HCT116 (cell line): ENCODE results near the gene SBNO2. TPM values are rescaled to one million over a fixed set of nuclear protein-coding genes. Genes with fewer than 3 reads are reported as not detected.

Source experiments
- ATAC-seq: fragments of 200-7000 bp; cut with Tn5 transposase; 2 replicates; pipeline ENCODE4 v1.9.1; 2020; ENCODE audit warnings: mild to moderate bottlenecking, moderate library complexity
- BruUV-seq: library from RNA; stranded (reverse); fragments of 400-500 nt; replicated peaks from 2 replicates; lab custom pipeline; 2021; lab: Mats Ljungman, UMichigan
- CTCF ChIA-PET: fragments of 300-600 bp; sonication (Branson Sonifier 250); formaldehyde crosslinking; loops from one replicate; lab custom pipeline; 2021; ENCODE audit warnings: antibody characterized with exemption; lab: Charles Lee
- POLR2A ChIA-PET: fragments of 300-600, 350-600 bp; sonication (Branson Sonifier 250); formaldehyde crosslinking; loops from one replicate; lab custom pipeline; 2021; ENCODE audit warnings: antibody characterized with exemption; lab: Charles Lee
- RAD21 ChIA-PET, 2 experiments: fragments of 300-600 bp; sonication (Branson Sonifier 250); formaldehyde crosslinking; loops; one replicate each; lab custom pipeline; 2023; ENCODE audit warnings: low total read pairs in 2 of 2; ENCODE audit not compliant: uncharacterized antibody in 2 of 2, unreplicated experiment in 2 of 2, low non-redundant PET in 1 of 2; lab: Charles Lee
- DNase-seq: peaks from one replicate; pipeline ENCODE4 v3.0.0-alpha.2; 2010; ENCODE audit warnings: low read depth, low spot score
- H2AFZ ChIP-seq: fragments of 200-600 bp; shearing (Covaris generic), sonication (generic); 2 replicates; pipeline ENCODE4 v1.6.1; 2017; ENCODE audit warnings: low read depth, mixed run types, mixed read lengths, antibody characterized with exemption, low read length; ENCODE audit not compliant: poor library complexity, severe bottlenecking
- H3K27ac ChIP-seq: 2 replicates; pipeline ENCODE4 v1.5.1; 2012; ENCODE audit warnings: low read depth, low read length
- H3K27me3 ChIP-seq: fragments of 200-600 bp; sonication (generic); 2 replicates; pipeline ENCODE4 v1.6.1; 2016; ENCODE audit warnings: mixed run types, low read length, mixed read lengths; ENCODE audit not compliant: insufficient read depth
- H3K36me3 ChIP-seq, 2 experiments: fragments of 200-500 bp in 1 of 2; fragments of 200-600 bp in 1 of 2; sonication (Bioruptor generic) in 1 of 2; sonication (generic) in 1 of 2; 2 replicates each; pipeline versions ENCODE4 v1.5.1 to v1.6.1; 2014 to 2016; ENCODE audit warnings: low read length in 2 of 2, inconsistent platforms in 1 of 2, mixed read lengths in 1 of 2, mixed run types in 1 of 2; ENCODE audit not compliant: insufficient read depth in 2 of 2, control insufficient read depth in 1 of 2
- H3K4me1 ChIP-seq, 2 experiments: fragments of 200-600 bp in 1 of 2; sonication (generic) in 1 of 2; 2 replicates each; pipeline versions ENCODE4 v1.5.1 to v1.6.1; 2012 to 2017; ENCODE audit warnings: low read length in 2 of 2, inconsistent platforms in 1 of 2, mild to moderate bottlenecking in 1 of 2, mixed read lengths in 1 of 2, mixed run types in 1 of 2, moderate library complexity in 1 of 2; ENCODE audit not compliant: insufficient read depth in 2 of 2, control insufficient read depth in 1 of 2
- H3K4me2 ChIP-seq: fragments of 200-600 bp; sonication (generic); 2 replicates; pipeline ENCODE4 v1.6.1; 2017; ENCODE audit warnings: mixed run types, low read length, mixed read lengths
- H3K4me3 ChIP-seq, 2 experiments: fragments of 200-600 bp in 1 of 2; sonication (generic) in 1 of 2; replicated peaks in 1 of 2; 2 replicates each; pipeline ENCODE4 v1.5.1; 2011 to 2016; ENCODE audit warnings: low read length in 2 of 2, control low read depth in 1 of 2, low read depth in 1 of 2, mild to moderate bottlenecking in 1 of 2, mixed read lengths in 1 of 2, mixed run types in 1 of 2
- H3K79me2 ChIP-seq: fragments of 200-600 bp; sonication (generic); 2 replicates; pipeline ENCODE4 v1.6.1; 2017; ENCODE audit warnings: mild to moderate bottlenecking, mixed run types, low read length, moderate library complexity, mixed read lengths; ENCODE audit not compliant: insufficient read depth
- H3K9ac ChIP-seq: fragments of 200-600 bp; sonication (generic); 2 replicates; pipeline ENCODE4 v1.6.1; 2016; ENCODE audit warnings: low read length, mixed read lengths
- H3K9me2 ChIP-seq: fragments of 200-600 bp; sonication (generic), shearing (Covaris generic); 2 replicates; pipeline ENCODE4 v1.6.1; 2017; ENCODE audit warnings: mixed run types, mild to moderate bottlenecking, moderate library complexity; ENCODE audit not compliant: insufficient read depth
- H3K9me3 ChIP-seq, 2 experiments: fragments of 200-500 bp in 1 of 2; fragments of 200-600 bp in 1 of 2; sonication (Bioruptor generic) in 1 of 2; sonication (generic) in 1 of 2; 2 replicates each; pipeline ENCODE4 v1.6.1; 2014 to 2017; ENCODE audit warnings: low read length in 2 of 2, mixed read lengths in 2 of 2, inconsistent platforms in 1 of 2, low read depth in 1 of 2, mild to moderate bottlenecking in 1 of 2, mixed run types in 1 of 2, moderate library complexity in 1 of 2; ENCODE audit not compliant: control insufficient read depth in 1 of 2, insufficient read depth in 1 of 2
- H4K20me1 ChIP-seq: fragments of 200-600 bp; sonication (generic), shearing (Covaris generic); 2 replicates; pipeline ENCODE4 v1.6.1; 2017; ENCODE audit warnings: mixed run types, mild to moderate bottlenecking, moderate library complexity; ENCODE audit not compliant: insufficient read depth
- ATF3 ChIP-seq: IDR thresholded peaks from 2 replicates; pipeline ENCODE4 v1.6.1; 2012
- CBX3 ChIP-seq: IDR thresholded peaks from 2 replicates; pipeline ENCODE4 v1.6.1; 2012; ENCODE audit warnings: low read depth
- ELF1 ChIP-seq: IDR thresholded peaks from 2 replicates; pipeline ENCODE4 v1.6.1; 2012; ENCODE audit warnings: low read depth, borderline replicate concordance
- FOSL1 ChIP-seq: IDR thresholded peaks from 2 replicates; pipeline ENCODE4 v1.6.1; 2012; ENCODE audit warnings: low read depth
- MAX ChIP-seq: IDR thresholded peaks from 2 replicates; pipeline ENCODE4 v1.6.1; 2012
- POLR2A ChIP-seq: IDR thresholded peaks from 2 replicates; pipeline ENCODE4 v1.7.0; 2011; ENCODE audit warnings: borderline replicate concordance; ENCODE audit not compliant: insufficient read depth, insufficient read length; ENCODE audit errors: extremely low read depth
- RAD21 ChIP-seq: IDR thresholded peaks from 2 replicates; pipeline ENCODE4 v1.6.1; 2012; ENCODE audit warnings: low read depth, mild to moderate bottlenecking
- REST ChIP-seq: IDR thresholded peaks from 2 replicates; pipeline ENCODE4 v1.6.1; 2012; ENCODE audit warnings: low read depth
- YY1 ChIP-seq: IDR thresholded peaks from 2 replicates; pipeline ENCODE4 v1.6.1; 2011; ENCODE audit warnings: low read length, low read depth, moderate library complexity, mild to moderate bottlenecking; ENCODE audit not compliant: insufficient replicate concordance; ENCODE audit errors: extremely low read depth
- intact Hi-C: fragments of 100-400 bp; cut with micrococcal nuclease; formaldehyde crosslinking; loops from 2 replicates; pipeline ENCODE4 v1.10.0; 2022
- total RNA-seq: library from RNA; stranded (reverse); gene quantifications from one replicate; pipeline ENCODE4 v1.2.1, GENCODE V29; 2021; ENCODE audit not compliant: unreplicated experiment

SBNO2 gene
- total RNA-seq, 1 experiment from 2014 or later, result 66.4 TPM

- H3K79me2 ChIP-seq, result peaks cover 77% of the 10 kb centered on the region
- H3K27ac ChIP-seq, result no peak overlapping the region; the same call in 1 of the 2 replicates
- no peaks in the 10 kb centered on the region for H3K9me2 ChIP-seq
- peaks cover 7 to 14% of the 10 kb centered on the region in 2 experiments; a peak in 3 of 4 replicates for H3K4me1 ChIP-seq
- no peak overlapping the region for H3K4me3 ChIP-seq
- ATAC-seq, result no peak
- no peaks in the 10 kb centered on the region for H3K9me3 ChIP-seq
- no peak overlapping the region for H2AFZ ChIP-seq
- DNase-seq, result no peak
- no peaks in the 10 kb centered on the region for H3K27me3 ChIP-seq
- ChIA-PET RAD21 (no interaction called here), CTCF (no interaction called here), POLR2A (no interaction called here)
- BruUV-seq, result no TSS peak
- no peak overlapping the region for H3K4me2 ChIP-seq
- intact Hi-C loops, result no loop called here
- no peak overlapping the region for H3K9ac ChIP-seq
- no peaks in the 10 kb centered on the region for H4K20me1 ChIP-seq
- TF ChIP-seq MAX (no peak), RAD21 (no peak)
- H3K36me3 ChIP-seq, result no peaks in the 10 kb centered on the region
These were observed 14.0 kb downstream of the SBNO2 start for GRCh38 chr19:1159864-1160595.

- Histone ChIP-seq H3K4me3 (no peak overlapping the region), H3K4me2 (no peak overlapping the region), H3K27me3 (no peaks in the 10 kb centered on the region), H3K9ac (no peak overlapping the region), H3K9me3 (no peaks in the 10 kb centered on the region), H3K9me2 (no peaks in the 10 kb centered on the region), H2AFZ (no peak overlapping the region), H3K36me3 (no peaks in the 10 kb centered on the region), H3K79me2 (peaks cover 76% of the 10 kb centered on the region), H3K27ac (no peak overlapping the region), H4K20me1 (no peaks in the 10 kb centered on the region), H3K4me1 (peaks cover 3 to 12% of the 10 kb centered on the region in 2 experiments; a peak in 3 of 4 replicates)
- no TSS peak for BruUV-seq
- ChIA-PET RAD21 (no interaction called here), POLR2A (no interaction called here), CTCF (no interaction called here)
- DNase-seq (no peak), ATAC-seq (no peak)
- TF ChIP-seq ATF3 (no peak), ELF1 (no peak), POLR2A (no peak), REST (no peak), YY1 (no peak), FOSL1 (no peak), CBX3 (no peak)
- intact Hi-C loops, result no loop called here
These were observed 15.1 kb downstream of the SBNO2 start for GRCh38 chr19:1158885-1159448.
